ENCODE data around the gene TRPM4. TPM values are rescaled to one million over a fixed set of nuclear protein-coding genes. Genes with fewer than 3 reads are reported as not detected.

TRPM4 gene
- total and polyA plus RNA-seq, 2 of the 8 experiments (the other 6 are each of a cell fraction or from before 2014, with no cell fraction given) = 11.3 to 13.3 TPM

- TF ChIP-seq GTF2F1 (IDR thresholded peaks at IDR 0.05; ENCODE audit: borderline replicate concordance, low read depth, low read length) (no peak), TAF7 (optimal IDR thresholded peaks at IDR 0.05; ENCODE audit: borderline replicate concordance, low read depth, low read length) (no peak), NRF1 (IDR thresholded peaks at IDR 0.05; ENCODE audit: low read depth, low read length) (no peak), RXRA (IDR thresholded peaks at IDR 0.05; ENCODE audit: insufficient read depth, low read depth, low read length) (no peak), HDAC6 (IDR thresholded peaks at IDR 0.05; ENCODE audit: low read depth, low read length) (no peak), YY1 (IDR thresholded peaks at IDR 0.05; ENCODE audit: low read depth, low read length) (no peak), RNF2 (IDR thresholded peaks at IDR 0.05; ENCODE audit: borderline replicate concordance, low read depth, low read length, missing control alignments, poor library complexity, severe bottlenecking) (no peak), KDM1A (IDR thresholded peaks at IDR 0.05; ENCODE audit: borderline replicate concordance, low read length) (no peak)
- TF ChIP-seq, protein P1, sequence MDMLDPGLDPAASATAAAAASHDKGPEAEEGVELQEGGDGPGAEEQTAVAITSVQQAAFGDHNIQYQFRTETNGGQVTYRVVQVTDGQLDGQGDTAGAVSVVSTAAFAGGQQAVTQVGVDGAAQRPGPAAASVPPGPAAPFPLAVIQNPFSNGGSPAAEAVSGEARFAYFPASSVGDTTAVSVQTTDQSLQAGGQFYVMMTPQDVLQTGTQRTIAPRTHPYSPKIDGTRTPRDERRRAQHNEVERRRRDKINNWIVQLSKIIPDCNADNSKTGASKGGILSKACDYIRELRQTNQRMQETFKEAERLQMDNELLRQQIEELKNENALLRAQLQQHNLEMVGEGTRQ (IDR thresholded peaks at IDR 0.05; ENCODE audit: low read length) = no peak
- TF ChIP-seq, protein P2, sequence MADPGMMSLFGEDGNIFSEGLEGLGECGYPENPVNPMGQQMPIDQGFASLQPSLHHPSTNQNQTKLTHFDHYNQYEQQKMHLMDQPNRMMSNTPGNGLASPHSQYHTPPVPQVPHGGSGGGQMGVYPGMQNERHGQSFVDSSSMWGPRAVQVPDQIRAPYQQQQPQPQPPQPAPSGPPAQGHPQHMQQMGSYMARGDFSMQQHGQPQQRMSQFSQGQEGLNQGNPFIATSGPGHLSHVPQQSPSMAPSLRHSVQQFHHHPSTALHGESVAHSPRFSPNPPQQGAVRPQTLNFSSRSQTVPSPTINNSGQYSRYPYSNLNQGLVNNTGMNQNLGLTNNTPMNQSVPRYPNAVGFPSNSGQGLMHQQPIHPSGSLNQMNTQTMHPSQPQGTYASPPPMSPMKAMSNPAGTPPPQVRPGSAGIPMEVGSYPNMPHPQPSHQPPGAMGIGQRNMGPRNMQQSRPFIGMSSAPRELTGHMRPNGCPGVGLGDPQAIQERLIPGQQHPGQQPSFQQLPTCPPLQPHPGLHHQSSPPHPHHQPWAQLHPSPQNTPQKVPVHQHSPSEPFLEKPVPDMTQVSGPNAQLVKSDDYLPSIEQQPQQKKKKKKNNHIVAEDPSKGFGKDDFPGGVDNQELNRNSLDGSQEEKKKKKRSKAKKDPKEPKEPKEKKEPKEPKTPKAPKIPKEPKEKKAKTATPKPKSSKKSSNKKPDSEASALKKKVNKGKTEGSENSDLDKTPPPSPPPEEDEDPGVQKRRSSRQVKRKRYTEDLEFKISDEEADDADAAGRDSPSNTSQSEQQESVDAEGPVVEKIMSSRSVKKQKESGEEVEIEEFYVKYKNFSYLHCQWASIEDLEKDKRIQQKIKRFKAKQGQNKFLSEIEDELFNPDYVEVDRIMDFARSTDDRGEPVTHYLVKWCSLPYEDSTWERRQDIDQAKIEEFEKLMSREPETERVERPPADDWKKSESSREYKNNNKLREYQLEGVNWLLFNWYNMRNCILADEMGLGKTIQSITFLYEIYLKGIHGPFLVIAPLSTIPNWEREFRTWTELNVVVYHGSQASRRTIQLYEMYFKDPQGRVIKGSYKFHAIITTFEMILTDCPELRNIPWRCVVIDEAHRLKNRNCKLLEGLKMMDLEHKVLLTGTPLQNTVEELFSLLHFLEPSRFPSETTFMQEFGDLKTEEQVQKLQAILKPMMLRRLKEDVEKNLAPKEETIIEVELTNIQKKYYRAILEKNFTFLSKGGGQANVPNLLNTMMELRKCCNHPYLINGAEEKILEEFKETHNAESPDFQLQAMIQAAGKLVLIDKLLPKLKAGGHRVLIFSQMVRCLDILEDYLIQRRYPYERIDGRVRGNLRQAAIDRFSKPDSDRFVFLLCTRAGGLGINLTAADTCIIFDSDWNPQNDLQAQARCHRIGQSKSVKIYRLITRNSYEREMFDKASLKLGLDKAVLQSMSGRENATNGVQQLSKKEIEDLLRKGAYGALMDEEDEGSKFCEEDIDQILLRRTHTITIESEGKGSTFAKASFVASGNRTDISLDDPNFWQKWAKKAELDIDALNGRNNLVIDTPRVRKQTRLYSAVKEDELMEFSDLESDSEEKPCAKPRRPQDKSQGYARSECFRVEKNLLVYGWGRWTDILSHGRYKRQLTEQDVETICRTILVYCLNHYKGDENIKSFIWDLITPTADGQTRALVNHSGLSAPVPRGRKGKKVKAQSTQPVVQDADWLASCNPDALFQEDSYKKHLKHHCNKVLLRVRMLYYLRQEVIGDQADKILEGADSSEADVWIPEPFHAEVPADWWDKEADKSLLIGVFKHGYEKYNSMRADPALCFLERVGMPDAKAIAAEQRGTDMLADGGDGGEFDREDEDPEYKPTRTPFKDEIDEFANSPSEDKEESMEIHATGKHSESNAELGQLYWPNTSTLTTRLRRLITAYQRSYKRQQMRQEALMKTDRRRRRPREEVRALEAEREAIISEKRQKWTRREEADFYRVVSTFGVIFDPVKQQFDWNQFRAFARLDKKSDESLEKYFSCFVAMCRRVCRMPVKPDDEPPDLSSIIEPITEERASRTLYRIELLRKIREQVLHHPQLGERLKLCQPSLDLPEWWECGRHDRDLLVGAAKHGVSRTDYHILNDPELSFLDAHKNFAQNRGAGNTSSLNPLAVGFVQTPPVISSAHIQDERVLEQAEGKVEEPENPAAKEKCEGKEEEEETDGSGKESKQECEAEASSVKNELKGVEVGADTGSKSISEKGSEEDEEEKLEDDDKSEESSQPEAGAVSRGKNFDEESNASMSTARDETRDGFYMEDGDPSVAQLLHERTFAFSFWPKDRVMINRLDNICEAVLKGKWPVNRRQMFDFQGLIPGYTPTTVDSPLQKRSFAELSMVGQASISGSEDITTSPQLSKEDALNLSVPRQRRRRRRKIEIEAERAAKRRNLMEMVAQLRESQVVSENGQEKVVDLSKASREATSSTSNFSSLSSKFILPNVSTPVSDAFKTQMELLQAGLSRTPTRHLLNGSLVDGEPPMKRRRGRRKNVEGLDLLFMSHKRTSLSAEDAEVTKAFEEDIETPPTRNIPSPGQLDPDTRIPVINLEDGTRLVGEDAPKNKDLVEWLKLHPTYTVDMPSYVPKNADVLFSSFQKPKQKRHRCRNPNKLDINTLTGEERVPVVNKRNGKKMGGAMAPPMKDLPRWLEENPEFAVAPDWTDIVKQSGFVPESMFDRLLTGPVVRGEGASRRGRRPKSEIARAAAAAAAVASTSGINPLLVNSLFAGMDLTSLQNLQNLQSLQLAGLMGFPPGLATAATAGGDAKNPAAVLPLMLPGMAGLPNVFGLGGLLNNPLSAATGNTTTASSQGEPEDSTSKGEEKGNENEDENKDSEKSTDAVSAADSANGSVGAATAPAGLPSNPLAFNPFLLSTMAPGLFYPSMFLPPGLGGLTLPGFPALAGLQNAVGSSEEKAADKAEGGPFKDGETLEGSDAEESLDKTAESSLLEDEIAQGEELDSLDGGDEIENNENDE (IDR thresholded peaks at IDR 0.05; ENCODE audit: insufficient replicate concordance, low read length) = no peak
These were observed 14.7 kb upstream of the TRPM4 start (continued) for GRCh38 chr19:49142866-49143335.
